Ascending aorta (tissue), 2 donors: Measurements from ENCODE around the gene KRTAP5-4. TPM values are rescaled to one million over a fixed set of nuclear protein-coding genes. Genes with fewer than 3 reads are reported as not detected.

Experiments used
- DNase-seq, 2 donors: peaks; one replicate each; pipeline ENCODE4 v3.0.0-alpha.2; 2019; ENCODE audit warnings: low spot score in 2 of 2
- H3K27ac ChIP-seq, 2 donors: fragments of 200-600 bp; sonication (generic); one replicate each; pipeline ENCODE4 v1.5.1; 2016 to 2017; ENCODE audit warnings: mild to moderate bottlenecking in 1 of 2
- H3K27me3 ChIP-seq: fragments of 200-600 bp; sonication (generic); one replicate; pipeline ENCODE4 v1.5.1; 2017
- H3K36me3 ChIP-seq, 2 donors: fragments of 200-600 bp; sonication (generic); one replicate each; pipeline ENCODE4 v1.5.1; 2016
- H3K4me1 ChIP-seq, 2 donors: fragments of 200-600 bp; sonication (generic); one replicate each; pipeline ENCODE4 v1.5.1; 2016 to 2017; ENCODE audit warnings: mild to moderate bottlenecking in 1 of 2
- H3K4me3 ChIP-seq, 2 donors: fragments of 200-600 bp; sonication (generic); one replicate each; pipeline ENCODE4 v1.5.1; 2016 to 2017; ENCODE audit warnings: mild to moderate bottlenecking in 1 of 2
- H3K9me3 ChIP-seq, 2 donors: fragments of 200-600 bp; sonication (generic); one replicate each; pipeline ENCODE4 v1.5.1; 2016
- intact Hi-C: fragments of 100-400 bp; cut with DNase I; formaldehyde crosslinking; loops from one replicate; pipeline ENCODE4 v1.15.1; 2023
- total RNA-seq: library from RNA; depleted of rRNA; stranded (reverse); fragments of >200 nt; gene quantifications from one replicate; pipeline ENCODE4 v1.1.0, GENCODE V29; 2016
- TF ChIP-seq, protein P1 (sequence below), 3 experiments: fragments of 200-600 bp in 2 of 3; fragments of 450-650 bp in 1 of 3; sonication (generic) in 2 of 3; IDR thresholded peaks; one replicate each; pipeline ENCODE4 v1.5.1; 2016 to 2019; ENCODE audit warnings: antibody characterized with exemption in 3 of 3, mild to moderate bottlenecking in 1 of 3, moderate library complexity in 1 of 3

Gene KRTAP5-4
- total RNA-seq, 1 donor from 2014 or later, result not detected

DNA sequence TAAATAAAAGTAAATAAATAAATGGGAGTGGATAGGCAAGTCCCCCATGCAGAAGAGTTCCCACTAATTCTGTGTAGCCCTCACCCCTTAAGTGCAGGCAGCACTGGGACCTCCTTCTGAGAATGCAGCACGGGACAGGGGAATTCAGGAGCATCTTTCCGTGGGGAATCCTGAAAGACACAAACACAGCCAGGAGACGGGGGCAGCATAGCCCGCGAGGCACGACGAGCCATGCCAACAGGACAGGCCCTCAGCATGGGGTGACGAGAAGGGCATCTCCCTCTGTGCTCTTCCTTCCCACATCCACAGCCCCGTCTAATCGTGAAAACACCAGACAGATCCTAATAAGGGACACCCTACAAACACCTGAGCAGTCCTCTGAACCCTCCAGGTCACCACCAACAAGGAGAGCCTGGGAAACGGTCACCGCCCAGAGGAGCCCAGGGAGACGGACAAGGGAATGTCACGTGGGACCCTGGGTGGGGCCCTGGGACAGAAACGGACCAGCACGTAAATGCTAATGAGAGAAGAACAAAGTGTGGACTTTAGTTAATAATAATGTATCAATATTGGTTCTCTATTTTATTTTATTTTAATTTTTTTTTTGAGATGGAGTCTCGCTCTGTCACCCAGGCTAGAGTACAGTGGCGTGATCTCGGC lies 14.5 kb upstream of the KRTAP5-4 start:
- DNase-seq, result no peak
- Histone ChIP-seq H3K9me3 (no peaks in the 10 kb centered on the region), H3K4me3 (no peak overlapping the region), H3K27ac (no peak overlapping the region), H3K4me1 (no peaks in the 10 kb centered on the region), H3K36me3 (no peaks in the 10 kb centered on the region), H3K27me3 (no peaks in the 10 kb centered on the region)
- TF ChIP-seq, protein P1, sequence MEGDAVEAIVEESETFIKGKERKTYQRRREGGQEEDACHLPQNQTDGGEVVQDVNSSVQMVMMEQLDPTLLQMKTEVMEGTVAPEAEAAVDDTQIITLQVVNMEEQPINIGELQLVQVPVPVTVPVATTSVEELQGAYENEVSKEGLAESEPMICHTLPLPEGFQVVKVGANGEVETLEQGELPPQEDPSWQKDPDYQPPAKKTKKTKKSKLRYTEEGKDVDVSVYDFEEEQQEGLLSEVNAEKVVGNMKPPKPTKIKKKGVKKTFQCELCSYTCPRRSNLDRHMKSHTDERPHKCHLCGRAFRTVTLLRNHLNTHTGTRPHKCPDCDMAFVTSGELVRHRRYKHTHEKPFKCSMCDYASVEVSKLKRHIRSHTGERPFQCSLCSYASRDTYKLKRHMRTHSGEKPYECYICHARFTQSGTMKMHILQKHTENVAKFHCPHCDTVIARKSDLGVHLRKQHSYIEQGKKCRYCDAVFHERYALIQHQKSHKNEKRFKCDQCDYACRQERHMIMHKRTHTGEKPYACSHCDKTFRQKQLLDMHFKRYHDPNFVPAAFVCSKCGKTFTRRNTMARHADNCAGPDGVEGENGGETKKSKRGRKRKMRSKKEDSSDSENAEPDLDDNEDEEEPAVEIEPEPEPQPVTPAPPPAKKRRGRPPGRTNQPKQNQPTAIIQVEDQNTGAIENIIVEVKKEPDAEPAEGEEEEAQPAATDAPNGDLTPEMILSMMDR (IDR thresholded peaks at IDR 0.05), result no peak
- intact Hi-C loops, result no loop called here

DNA sequence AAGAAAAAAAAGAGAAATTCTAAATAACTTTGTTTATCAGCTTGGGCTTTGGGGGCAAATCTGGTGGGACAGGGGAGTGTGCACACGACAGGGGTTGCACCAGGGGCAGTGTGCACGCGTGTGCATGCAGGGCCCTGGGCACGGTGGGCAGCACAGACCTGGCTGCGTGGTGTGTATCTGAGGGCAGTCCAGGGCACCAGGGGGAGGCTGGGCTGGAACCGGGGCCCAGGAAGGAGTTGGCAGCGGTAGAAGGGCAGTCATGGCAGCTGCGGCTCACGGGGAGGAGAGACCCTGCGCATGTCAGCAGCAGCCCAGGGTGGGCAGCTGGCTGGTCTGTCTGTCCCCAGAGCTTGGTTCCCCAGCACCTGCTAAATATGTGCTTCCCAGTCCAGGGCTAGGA lies 11.9 kb upstream of the KRTAP5-4 start:
- Histone ChIP-seq H3K4me1 (no peaks in the 10 kb centered on the region), H3K9me3 (no peaks in the 10 kb centered on the region), H3K36me3 (no peaks in the 10 kb centered on the region), H3K27ac (no peak overlapping the region), H3K4me3 (no peak overlapping the region), H3K27me3 (no peaks in the 10 kb centered on the region)
- TF ChIP-seq, protein P1 (IDR thresholded peaks at IDR 0.05), result no peak
- DNase-seq, result no peak
- intact Hi-C loops, result no loop called here

DNA sequence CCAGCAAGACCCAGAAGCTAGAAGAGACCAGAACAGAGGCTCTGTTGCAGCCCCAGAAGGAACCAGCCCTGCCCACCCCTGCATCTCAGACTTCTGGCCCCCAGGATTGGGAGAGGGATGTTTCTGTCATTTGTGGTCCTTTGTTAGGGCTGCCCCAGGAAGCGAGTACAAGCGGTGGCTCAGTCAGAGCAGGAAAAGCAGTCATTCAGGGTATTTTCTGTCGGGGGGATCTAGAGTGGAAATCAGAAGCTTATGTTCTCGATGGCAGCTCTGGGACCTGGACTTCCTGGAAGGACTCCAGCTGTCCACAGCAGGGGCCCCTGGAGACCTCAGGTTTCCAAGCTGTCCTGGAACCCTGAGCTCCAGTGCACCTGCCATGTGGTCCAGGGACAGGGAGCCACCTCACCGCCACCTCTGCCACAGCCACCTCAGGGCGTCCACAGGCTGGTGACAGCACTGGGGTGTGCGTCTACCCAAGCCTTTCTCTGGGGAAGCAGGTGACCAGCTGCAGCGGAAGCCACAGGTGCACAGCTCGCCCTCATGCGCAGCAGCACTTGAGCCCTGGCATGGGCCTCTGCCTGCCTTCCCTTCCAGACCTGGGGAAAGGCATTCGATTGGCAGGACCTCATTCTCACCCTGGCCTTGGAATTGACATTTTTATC lies 10.2 kb upstream of the KRTAP5-4 start:
- intact Hi-C loops, result no loop called here
- no peak for DNase-seq
- TF ChIP-seq, protein P1 (IDR thresholded peaks at IDR 0.05), result no peak
- H3K4me3 ChIP-seq, result no peak overlapping the region
- H3K27me3 ChIP-seq, result no peaks in the 10 kb centered on the region
- H3K4me1 ChIP-seq, result no peaks in the 10 kb centered on the region
- no peak overlapping the region for H3K27ac ChIP-seq
- no peaks in the 10 kb centered on the region for H3K9me3 ChIP-seq
- no peaks in the 10 kb centered on the region for H3K36me3 ChIP-seq

DNA sequence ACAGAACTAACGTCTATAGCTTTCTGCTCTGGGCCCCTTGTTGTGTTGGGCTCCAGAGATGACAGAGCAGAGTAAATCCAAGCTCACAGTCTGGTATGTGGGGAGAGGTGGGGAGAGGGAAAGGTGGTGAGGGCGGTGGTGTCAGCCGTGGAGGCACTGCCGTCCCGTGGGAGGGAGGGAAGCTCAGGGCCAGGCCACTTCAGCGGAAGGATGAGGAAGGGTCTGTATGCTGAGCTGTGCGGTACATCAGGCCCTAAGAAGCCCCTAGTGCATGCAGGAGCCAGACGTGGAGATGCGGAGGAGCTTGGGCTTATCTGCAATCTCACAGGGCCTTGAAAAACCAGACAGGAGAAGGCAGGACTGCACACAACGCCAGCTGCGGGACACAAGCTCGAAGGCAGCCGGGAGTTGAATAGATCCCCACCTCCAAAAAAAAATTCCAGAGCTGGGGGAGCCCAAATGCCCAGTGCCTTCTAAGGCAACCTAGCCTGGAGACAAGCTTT lies 9.2 kb upstream of the KRTAP5-4 start:
- Histone ChIP-seq H3K36me3 (no peaks in the 10 kb centered on the region), H3K4me3 (no peak overlapping the region), H3K4me1 (no peaks in the 10 kb centered on the region), H3K9me3 (no peaks in the 10 kb centered on the region), H3K27me3 (no peaks in the 10 kb centered on the region), H3K27ac (no peak overlapping the region)
- no peak for DNase-seq
- intact Hi-C loops, result no loop called here
- TF ChIP-seq, protein P1 (IDR thresholded peaks at IDR 0.05), result no peak

DNA sequence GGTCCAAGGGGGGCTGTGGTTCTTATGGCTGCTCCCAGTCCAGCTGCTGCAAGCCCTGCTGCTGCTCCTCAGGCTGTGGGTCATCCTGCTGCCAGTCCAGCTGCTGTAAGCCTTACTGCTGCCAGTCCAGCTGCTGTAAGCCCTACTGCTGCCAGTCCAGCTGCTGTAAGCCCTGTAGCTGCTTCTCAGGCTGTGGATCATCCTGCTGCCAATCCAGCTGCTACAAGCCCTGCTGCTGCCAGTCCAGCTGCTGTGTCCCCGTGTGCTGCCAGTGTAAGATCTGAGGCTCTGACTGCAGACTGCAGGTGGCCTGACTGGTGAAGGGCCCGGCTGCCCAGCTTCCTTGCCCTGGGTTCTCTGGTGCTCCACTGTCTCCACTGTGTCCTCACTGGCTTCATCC lies 8.3 kb upstream of the KRTAP5-4 start:
- Histone ChIP-seq H3K4me1 (no peaks in the 10 kb centered on the region), H3K27me3 (no peaks in the 10 kb centered on the region), H3K27ac (no peak overlapping the region), H3K4me3 (no peak overlapping the region), H3K36me3 (no peaks in the 10 kb centered on the region), H3K9me3 (no peaks in the 10 kb centered on the region)
- intact Hi-C loops, result no loop called here
- no peak for DNase-seq
- TF ChIP-seq, protein P1 (IDR thresholded peaks at IDR 0.05), result no peak
